Hepatocyte (in vitro differentiated cells): ENCODE results near the gene VWA2. TPM values are rescaled to one million over a fixed set of nuclear protein-coding genes. Genes with fewer than 3 reads are reported as not detected.

Experiments
- DNase-seq: peaks from one replicate; pipeline ENCODE4 v3.0.0-alpha.2; 2016; ENCODE audit warnings: low spot score
- H2AFZ ChIP-seq: fragments of 200-600 bp; sonication (generic); 2 replicates; pipeline ENCODE4 v1.6.0; 2016; ENCODE audit warnings: antibody characterized with exemption, mild to moderate bottlenecking
- H3K27ac ChIP-seq: fragments of 200-600 bp; sonication (generic); 2 replicates; pipeline ENCODE4 v1.5.1; 2016; ENCODE audit warnings: mild to moderate bottlenecking
- H3K27me3 ChIP-seq: fragments of 200-600 bp; sonication (generic); 2 replicates; pipeline ENCODE4 v1.6.1; 2016
- H3K36me3 ChIP-seq: fragments of 200-600 bp; sonication (generic); replicated peaks from 2 replicates; pipeline ENCODE4 v1.5.1; 2016; ENCODE audit warnings: low read depth; ENCODE audit not compliant: insufficient read depth
- H3K4me1 ChIP-seq: fragments of 200-600 bp; sonication (generic); 2 replicates; pipeline ENCODE4 v1.5.1; 2016; ENCODE audit warnings: mild to moderate bottlenecking, moderate library complexity; ENCODE audit not compliant: insufficient read depth
- H3K4me2 ChIP-seq: fragments of 200-600 bp; sonication (generic); 2 replicates; pipeline ENCODE4 v1.6.0; 2016
- H3K4me3 ChIP-seq: fragments of 200-600 bp; sonication (generic); 2 replicates; pipeline ENCODE4 v1.5.1; 2016; ENCODE audit warnings: mild to moderate bottlenecking
- H3K79me2 ChIP-seq: fragments of 200-600 bp; sonication (generic); 2 replicates; pipeline ENCODE4 v1.6.0; 2017; ENCODE audit warnings: mild to moderate bottlenecking
- H3K9me2 ChIP-seq: fragments of 200-600 bp; sonication (generic); replicated peaks from 2 replicates; pipeline ENCODE4 v1.6.0; 2017; ENCODE audit warnings: mild to moderate bottlenecking; ENCODE audit not compliant: insufficient read depth
- H3K9me3 ChIP-seq: fragments of 200-600 bp; sonication (generic); 2 replicates; pipeline ENCODE4 v1.5.1; 2016; ENCODE audit warnings: low read depth, mild to moderate bottlenecking
- H4K20me1 ChIP-seq: fragments of 200-600 bp; sonication (generic); 2 replicates; pipeline ENCODE4 v1.6.0; 2016; ENCODE audit warnings: mild to moderate bottlenecking; ENCODE audit not compliant: insufficient read depth, poor library complexity, severe bottlenecking
- EZH2 ChIP-seq: fragments of 200-600 bp; sonication (generic); IDR thresholded peaks from 2 replicates; pipeline ENCODE4 v1.6.1; 2016; ENCODE audit warnings: antibody characterized with exemption, mild to moderate bottlenecking, borderline replicate concordance
- EZH2phosphoT487 ChIP-seq: fragments of 200-600 bp; sonication (generic); IDR thresholded peaks from one replicate; pipeline ENCODE4 v1.6.1; 2018; ENCODE audit warnings: antibody characterized with exemption, mild to moderate bottlenecking, low read depth, moderate library complexity; ENCODE audit not compliant: unreplicated experiment, severe bottlenecking
- WGBS: methylation state at CpG from one replicate; pipeline ENCODE4 v1.1.6; 2016; ENCODE audit warnings: low lambda C conversion rate; ENCODE audit errors: missing lambda C conversion rate; 5-methylcytosine and 5-hydroxymethylcytosine counted together
- polyA plus RNA-seq: library from polyadenylated mRNA; unstranded; fragments of >200 nt; fragmentation: Nextera tagmentation; extraction: Ambion mirVana; gene quantifications from 2 replicates; pipeline ENCODE4 v1.2.1, GENCODE V29; 2016
- total RNA-seq: library from RNA; depleted of rRNA; stranded (reverse); fragments of >200 nt; gene quantifications from 2 replicates; pipeline ENCODE4 v1.2.3, GENCODE V29; 2014
- TF ChIP-seq, protein P1 (sequence below): fragments of 200-600 bp; sonication (generic); IDR thresholded peaks from 2 replicates; pipeline ENCODE4 v1.5.1; 2016; ENCODE audit warnings: antibody characterized with exemption, mild to moderate bottlenecking; ENCODE audit not compliant: poor library complexity

The VWA2 gene
- total and polyA plus RNA-seq, 2 experiments from 2014 or later: 6.3 to 12.3 TPM

DNA sequence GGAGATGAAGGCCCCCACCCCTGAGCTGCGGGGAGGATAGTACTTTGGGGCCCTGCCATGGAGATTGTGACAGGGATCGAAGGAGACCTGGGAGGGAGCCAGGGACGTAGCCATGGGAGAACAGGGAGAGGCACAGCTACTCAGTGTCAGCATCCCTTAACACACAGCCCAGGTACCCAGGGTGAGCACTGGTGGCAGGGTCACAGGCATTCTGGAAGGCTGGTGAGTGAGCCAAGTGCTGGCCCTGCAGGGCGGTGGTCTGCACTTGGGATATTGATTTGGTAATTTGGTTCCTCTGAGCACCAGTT is 39.8 kb downstream of the VWA2 start:
- TF ChIP-seq EZH2phosphoT487: no peak
- no peak for TF ChIP-seq EZH2
- TF ChIP-seq, protein P1, sequence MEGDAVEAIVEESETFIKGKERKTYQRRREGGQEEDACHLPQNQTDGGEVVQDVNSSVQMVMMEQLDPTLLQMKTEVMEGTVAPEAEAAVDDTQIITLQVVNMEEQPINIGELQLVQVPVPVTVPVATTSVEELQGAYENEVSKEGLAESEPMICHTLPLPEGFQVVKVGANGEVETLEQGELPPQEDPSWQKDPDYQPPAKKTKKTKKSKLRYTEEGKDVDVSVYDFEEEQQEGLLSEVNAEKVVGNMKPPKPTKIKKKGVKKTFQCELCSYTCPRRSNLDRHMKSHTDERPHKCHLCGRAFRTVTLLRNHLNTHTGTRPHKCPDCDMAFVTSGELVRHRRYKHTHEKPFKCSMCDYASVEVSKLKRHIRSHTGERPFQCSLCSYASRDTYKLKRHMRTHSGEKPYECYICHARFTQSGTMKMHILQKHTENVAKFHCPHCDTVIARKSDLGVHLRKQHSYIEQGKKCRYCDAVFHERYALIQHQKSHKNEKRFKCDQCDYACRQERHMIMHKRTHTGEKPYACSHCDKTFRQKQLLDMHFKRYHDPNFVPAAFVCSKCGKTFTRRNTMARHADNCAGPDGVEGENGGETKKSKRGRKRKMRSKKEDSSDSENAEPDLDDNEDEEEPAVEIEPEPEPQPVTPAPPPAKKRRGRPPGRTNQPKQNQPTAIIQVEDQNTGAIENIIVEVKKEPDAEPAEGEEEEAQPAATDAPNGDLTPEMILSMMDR: no peak
- no peaks in the 10 kb centered on the region for H3K9me2 ChIP-seq

DNA sequence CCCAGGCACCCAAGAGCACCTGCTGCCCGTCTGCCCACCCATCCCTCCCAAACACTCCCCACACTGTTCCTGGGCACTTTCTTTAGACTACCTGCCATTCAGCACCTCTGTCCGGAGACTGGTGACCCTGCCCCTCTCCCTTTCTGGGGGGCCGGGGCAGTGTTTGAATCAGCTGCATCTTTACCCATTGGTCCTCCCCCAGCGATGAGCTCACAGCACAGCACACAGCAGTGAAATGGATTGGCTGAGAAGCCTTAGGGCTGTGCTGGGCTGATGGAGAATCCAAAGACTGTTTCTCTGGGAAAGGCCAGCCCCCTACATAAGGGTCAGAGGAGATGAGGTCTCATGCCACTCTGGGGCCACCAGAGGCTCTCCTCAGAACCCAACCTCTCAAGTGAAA is 40.2 kb downstream of the VWA2 start:
- H3K4me2 ChIP-seq: no peak overlapping the region
- TF ChIP-seq, protein P1: no peak
- no peak for TF ChIP-seq EZH2phosphoT487
- TF ChIP-seq EZH2: no peak
- H3K4me3 ChIP-seq: no peak overlapping the region
- no peaks in the 10 kb centered on the region for H4K20me1 ChIP-seq
- no peaks in the 10 kb centered on the region for H3K9me3 ChIP-seq
- no peak overlapping the region for H3K27ac ChIP-seq
- 97% methylated on average over 4 of the region's 4 CpGs for WGBS
- DNase-seq: no peak
- no peak overlapping the region for H2AFZ ChIP-seq
- H3K27me3 ChIP-seq: no peaks in the 10 kb centered on the region
- H3K79me2 ChIP-seq: no peaks in the 10 kb centered on the region
- no peaks in the 10 kb centered on the region for H3K4me1 ChIP-seq
- no peaks in the 10 kb centered on the region for H3K9me2 ChIP-seq
- H3K36me3 ChIP-seq: no peaks in the 10 kb centered on the region

More for the DNA sequence above, 39.8 kb downstream of the VWA2 start:
- Histone ChIP-seq H3K36me3 (no peaks in the 10 kb centered on the region), H3K27me3 (no peaks in the 10 kb centered on the region), H3K4me3 (no peak overlapping the region), H3K27ac (no peak overlapping the region), H4K20me1 (no peaks in the 10 kb centered on the region), H3K4me2 (no peak overlapping the region), H3K4me1 (no peaks in the 10 kb centered on the region), H3K79me2 (no peaks in the 10 kb centered on the region), H3K9me3 (no peaks in the 10 kb centered on the region), H2AFZ (no peak overlapping the region)
- 93% methylated on average over 4 of the region's 4 CpGs for WGBS
- no peak for DNase-seq

DNA sequence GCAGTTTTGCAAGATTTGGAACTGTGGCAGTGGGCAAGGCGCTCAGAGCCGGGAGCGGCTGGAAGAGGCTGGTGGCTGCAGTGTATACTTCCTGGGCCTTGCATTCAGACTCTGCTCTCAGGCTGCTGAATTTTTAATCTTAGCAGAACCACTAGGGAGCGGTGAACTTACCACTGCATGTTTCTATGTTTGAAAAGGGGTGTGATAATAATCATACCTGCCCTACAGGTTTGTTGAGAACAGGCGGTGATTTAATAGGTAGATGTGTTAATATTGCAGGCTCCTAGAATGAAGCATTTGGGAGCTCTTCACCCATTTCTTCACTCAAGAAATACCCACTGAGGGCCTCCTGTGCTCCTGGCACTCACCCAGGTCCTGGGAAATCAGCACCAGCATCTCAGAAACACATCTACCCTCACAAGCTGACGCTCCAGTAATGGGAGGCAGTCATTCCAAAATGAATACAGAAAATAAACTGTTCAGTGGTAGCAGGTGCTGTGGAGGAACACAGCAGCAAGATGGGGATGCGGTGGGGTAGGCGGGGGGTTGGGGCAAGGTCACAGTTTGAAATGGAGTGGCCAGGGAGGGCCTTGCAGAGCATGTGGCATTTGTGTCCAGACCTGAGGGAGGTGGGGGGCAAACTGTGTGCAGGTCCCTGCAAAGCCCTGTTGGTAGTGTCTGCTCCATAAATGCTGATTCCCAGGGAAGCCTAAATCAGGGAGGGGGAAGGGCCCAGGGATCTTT is 41.0 kb downstream of the VWA2 start:
- 91% methylated on average over 7 of the region's 8 CpGs for WGBS
- Histone ChIP-seq H3K9me3 (no peaks in the 10 kb centered on the region), H3K4me1 (no peaks in the 10 kb centered on the region), H3K27me3 (no peaks in the 10 kb centered on the region), H3K36me3 (no peaks in the 10 kb centered on the region), H4K20me1 (no peaks in the 10 kb centered on the region), H3K9me2 (no peaks in the 10 kb centered on the region), H3K4me2 (no peak overlapping the region), H3K27ac (no peak overlapping the region), H2AFZ (no peak overlapping the region), H3K4me3 (no peak overlapping the region), H3K79me2 (no peaks in the 10 kb centered on the region)
- TF ChIP-seq EZH2phosphoT487 (no peak), EZH2 (no peak)
- TF ChIP-seq, protein P1: no peak
- no peak for DNase-seq
